Measurements from ENCODE around the gene POFUT2.

Gene POFUT2, protein sequence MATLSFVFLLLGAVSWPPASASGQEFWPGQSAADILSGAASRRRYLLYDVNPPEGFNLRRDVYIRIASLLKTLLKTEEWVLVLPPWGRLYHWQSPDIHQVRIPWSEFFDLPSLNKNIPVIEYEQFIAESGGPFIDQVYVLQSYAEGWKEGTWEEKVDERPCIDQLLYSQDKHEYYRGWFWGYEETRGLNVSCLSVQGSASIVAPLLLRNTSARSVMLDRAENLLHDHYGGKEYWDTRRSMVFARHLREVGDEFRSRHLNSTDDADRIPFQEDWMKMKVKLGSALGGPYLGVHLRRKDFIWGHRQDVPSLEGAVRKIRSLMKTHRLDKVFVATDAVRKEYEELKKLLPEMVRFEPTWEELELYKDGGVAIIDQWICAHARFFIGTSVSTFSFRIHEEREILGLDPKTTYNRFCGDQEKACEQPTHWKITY

DNA sequence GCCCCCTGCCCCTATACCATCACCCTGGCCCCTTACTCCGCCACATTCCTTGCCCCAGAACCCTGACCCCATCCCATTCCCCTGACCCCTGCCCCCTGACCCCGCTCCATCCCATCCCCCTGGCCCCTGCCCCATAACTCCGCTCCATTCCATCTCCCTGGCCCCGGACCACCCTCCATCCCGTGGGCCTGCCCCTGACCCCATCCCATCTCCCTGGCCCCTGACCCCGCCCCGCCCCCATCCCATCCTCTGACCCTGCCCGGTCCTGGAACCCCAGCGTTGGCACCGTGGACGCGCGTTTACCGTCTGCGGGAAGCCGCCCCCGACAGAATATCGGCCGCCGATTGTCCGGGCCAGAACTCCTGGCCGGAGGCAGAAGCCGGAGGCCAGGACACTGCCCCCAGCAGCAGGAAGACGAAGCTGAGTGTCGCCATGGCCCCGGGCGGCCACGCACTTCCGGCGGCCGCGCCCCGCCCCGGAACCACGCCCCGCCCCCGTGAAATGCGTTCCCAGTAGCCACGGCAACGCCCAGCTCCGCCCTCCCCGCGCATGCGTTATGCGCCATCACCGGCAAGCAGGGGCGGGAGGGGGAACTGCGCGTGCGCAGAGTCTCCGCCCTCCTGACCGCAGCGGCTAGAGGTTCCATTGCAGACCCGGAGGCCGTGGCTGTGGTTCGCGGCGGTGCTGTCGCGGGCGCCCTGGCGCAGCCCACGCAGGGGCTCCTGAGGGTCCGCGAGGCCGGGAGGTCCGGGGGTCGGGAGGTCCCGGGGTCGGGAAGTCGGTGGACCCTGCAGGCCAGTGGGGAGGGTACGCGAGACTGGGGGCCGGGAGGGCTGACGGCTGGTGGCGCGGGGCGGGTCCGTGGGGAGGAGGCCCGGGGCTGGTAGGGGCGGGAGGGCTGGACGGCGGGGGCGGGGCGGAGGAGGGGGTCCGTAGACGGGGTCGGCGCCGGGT lies at the start of gene POFUT2:
Gene POFUT2 (minus strand): TSS at position 458 of the 954 bp plus-strand sequence. CDS start 24 bp downstream, at position 434.
- DNase-seq (ENCODE audit: low read depth in 2 of 2): peak; percentile 99

DNA sequence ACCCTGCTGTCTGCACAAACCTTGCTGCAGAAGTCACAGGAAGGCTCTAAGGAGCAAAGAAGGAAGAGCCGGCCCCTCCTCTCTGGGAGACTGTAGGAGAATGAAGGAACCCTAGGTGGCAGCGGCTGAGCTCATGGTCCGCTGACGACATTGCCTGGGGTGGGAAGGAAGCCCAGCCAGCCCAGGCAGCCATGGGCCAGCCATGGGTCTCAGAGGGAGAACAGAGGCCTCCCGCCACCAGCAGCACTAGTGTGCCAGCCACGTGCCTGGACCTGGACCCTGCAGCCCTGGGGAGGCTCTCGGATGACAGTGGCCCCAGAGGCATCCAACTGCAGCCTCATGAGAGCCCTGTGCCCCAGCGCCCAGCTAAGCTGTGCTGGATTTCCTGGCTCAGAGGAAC lies 49.2 kb upstream of the POFUT2 start:
- no peak for DNase-seq (ENCODE audit: low read depth in 2 of 2)

DNA sequence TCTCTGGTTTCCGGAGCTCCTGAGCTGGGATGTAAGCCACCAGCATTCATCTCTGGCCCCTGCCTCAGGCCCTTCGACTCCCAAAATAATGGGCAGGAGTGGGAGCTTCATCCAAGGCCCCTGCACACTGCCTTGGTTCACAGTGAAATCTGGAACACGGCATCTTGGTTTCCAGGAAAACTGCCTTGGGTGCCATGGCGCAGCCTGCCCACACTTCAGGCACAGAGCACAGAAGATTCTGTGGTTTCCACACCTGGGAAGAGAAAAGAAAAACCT lies 48.8 kb upstream of the POFUT2 start:
- DNase-seq (ENCODE audit: low read depth in 2 of 2): no peak

DNA sequence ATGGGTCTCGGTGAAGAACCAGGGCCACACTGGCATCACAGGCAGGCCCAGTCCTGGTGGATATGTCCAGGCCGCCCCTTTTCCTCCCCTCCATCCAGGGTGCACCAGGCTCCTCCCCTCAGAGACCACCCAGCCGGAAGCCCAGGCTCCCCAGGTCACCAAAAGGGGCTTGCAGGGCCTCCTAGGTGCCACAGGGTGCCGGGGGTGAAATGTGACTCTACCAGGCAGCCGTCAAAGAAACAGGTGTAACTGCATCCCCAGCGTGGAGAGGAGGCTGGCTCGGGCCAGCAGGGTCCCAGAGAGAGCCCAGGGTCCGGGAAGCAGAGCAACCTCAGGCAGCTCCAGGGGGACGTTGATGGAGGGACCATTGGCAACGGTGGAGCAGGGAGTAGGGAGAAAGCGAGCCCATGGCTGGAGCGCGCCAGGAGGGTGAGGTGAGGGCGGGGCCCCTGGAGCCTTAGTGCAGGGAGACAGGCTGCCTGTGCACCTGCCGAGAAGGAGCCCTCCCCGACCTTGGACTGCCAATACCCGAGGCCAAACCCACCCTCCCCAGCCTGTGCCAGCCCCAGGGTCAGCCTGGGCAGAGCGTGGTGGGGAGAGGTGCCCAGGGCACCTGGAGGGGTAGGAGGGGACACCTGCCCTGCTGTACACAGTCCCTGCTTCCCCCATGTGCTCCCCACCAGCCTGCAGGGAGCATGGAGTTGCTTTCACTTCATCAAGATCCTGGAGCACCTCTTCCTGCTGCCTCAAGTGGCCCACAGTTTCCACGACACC lies 48.3 kb upstream of the POFUT2 start:
- DNase-seq (ENCODE audit: low read depth in 2 of 2): no peak

DNA sequence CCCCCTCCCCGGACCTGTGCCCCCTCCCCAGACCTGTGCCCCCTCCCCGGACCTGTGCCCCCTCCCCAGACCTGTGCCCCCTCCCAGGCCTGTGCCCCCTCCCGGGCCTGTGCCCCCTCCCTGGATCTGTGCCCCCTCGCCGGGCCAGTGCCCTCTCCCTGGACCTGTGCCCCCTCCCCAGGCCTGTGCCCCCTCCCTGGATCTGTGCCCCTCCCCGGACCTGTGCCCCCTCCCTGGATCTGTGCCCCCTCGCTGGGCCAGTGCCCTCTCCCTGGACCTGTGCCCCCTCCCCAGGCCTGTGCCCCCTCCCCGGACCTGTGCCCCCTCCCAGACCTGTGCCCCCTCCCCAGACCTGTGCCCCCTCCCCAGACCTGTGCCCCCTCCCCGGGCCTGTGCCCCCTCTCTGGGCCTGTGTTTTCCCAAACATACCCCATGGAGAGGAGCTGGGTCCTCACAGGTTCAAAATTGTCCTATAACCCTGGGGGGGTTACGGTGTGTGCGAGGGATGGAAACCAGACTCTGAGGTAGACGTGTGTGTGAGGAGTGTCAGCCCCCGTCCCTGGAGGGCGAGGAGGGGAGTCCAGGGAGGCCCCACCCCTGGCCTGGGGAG lies 47.6 kb upstream of the POFUT2 start:
- DNase-seq (ENCODE audit: low read depth in 2 of 2): no peak

DNA sequence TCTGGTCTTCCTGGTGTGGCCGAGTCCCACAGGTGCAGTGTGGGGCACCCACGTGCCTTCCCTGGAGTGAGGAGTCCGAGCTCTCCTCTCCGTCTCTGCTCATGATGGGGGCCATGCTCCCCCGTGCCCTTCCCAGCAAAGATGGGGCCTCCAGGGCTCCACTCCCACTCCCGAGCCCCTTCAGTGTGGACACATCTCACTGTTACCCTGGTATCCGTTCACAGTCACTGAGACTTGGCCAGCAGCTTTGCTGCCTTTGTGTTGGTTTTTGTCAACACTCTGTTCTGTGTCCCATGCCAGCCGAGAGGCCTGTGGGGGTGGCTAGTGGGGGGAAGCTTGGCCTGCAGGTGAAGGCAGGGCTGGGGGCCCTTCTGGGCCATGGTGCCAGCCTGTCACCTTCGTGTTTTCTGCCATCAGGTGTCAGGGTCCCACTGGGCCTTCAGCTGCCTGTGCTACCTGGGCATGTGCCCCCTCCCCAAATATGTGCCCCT lies 46.9 kb upstream of the POFUT2 start:
- DNase-seq (ENCODE audit: low read depth in 2 of 2): no peak

DNA sequence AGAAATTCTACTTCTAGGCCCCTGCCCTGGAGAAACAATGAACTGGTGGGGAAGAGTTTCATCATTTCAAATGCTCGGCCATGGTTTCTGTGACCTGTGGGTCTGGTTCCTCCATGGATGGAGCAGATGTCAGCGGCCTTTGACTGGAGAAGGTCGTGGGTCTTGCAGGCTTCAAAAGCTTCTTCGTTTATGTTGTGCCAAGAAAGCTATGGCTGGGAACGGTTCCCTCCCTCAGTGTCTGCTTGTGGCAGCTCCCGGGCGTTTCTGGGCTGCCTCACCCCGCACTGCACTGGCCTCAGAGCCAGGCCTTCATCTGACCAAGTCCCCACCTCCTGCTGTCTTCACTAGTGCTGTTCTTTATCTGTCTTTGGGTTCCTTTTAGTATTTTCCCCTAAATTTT lies 46.4 kb upstream of the POFUT2 start:
- DNase-seq (ENCODE audit: low read depth in 2 of 2): no peak

DNA sequence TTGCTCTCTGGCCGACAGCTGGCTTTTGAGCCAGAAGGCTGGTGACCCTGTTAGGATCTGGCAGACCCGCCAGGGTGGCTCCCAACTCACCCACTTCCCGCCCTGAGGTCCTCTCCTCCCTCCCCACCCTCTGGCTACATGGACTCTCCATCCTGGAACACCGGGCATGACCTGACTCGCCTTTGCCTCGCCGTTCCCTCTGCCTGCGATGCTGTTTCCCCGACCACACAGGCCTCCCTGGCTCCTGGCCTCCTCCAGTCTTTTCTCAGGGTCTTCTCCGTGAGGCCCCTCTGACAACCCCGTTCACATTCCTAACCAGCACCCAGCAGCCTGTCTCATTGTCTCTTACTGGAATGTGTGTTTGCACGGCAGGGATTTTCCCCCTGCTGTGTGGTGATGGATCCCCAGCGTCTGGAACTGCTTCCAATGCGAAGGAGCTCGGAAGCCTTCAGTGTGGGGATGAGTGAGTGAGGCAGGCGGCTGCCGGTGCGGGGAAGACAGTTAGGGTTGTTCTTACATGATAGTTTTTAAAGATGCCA lies 46.0 kb upstream of the POFUT2 start:
- DNase-seq (ENCODE audit: low read depth in 2 of 2): no peak

DNA sequence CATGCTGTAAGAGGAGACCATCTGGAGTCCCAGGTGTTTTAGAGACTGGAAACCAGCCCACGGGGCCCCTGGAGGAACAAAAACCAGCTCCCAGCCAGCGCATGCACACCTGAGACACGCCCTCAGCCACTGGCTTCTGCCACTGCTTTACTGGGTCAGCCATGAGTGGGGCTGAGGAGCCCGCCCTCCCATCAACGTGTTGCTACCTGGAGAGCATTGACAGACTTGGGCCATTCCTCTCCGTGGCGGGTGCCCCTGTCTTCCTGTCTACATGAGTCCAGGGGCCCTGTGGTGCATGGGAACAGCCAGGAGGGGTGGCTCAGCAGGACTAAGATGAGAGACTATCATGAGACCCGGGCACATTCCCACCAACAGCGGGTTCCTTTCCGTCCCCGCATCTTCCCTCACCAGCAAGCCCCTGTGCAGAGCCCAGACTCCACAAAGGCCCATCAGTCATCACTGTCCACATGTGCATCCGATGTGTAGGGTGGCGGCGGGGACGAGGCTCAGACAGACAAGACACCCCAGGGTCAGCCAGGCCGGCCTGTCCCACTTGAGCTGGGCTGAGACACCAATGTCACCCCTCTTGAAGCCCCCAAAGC lies 45.4 kb upstream of the POFUT2 start:
- DNase-seq (ENCODE audit: low read depth in 2 of 2): no peak

DNA sequence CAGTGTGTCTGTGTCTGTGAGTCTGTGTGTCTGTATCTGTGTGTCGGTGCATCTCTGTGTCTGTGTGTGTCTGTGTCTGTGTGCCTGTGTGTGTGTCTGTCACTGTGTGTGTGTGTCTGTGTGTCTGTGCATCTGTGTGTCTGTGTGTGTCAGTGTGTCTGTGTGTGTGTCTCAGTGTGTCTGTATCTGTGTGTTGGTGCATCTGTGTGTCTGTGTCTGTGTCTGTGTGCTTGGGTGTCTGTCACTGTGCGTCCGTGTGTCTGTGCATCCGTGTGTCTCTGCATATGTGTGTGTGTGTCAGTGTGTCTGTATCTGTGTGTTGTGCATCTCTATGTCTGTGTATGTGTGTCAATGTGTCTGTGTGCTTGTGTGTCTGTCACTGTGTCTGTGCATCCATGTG lies 44.7 kb upstream of the POFUT2 start:
- no peak for DNase-seq (ENCODE audit: low read depth in 2 of 2)

DNA sequence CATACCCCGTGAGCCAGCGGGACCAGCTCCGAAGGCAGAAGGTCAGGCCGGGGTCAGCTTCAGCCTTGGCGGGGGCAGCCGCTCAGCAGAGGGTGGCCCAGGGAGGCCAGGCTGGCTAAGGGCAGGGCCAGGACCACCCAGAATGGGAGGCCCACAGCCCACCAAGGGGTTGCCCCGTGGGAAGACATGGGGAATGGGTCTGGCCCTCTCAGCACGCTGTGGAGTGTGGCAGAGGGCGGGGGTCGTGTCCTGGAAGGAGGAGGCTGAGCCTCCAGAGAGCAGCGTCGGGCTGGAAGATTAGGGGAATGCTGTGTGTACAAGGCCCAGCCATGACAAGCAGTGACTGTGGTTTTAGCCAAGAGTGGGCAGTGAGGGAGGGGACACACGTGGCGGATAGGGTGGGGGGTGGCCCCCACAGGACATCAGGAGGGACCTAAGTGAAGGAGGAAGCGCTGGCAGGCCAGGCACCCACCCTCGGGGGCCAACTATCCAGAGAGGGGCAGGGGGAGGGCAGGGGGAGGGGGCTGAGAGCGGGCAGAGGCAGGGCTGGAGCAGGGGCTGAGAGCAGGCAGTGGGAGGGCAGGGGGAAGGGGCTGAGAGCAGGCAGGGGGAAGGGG lies 43.9 kb upstream of the POFUT2 start:
- no peak for DNase-seq (ENCODE audit: low read depth in 2 of 2)

DNA sequence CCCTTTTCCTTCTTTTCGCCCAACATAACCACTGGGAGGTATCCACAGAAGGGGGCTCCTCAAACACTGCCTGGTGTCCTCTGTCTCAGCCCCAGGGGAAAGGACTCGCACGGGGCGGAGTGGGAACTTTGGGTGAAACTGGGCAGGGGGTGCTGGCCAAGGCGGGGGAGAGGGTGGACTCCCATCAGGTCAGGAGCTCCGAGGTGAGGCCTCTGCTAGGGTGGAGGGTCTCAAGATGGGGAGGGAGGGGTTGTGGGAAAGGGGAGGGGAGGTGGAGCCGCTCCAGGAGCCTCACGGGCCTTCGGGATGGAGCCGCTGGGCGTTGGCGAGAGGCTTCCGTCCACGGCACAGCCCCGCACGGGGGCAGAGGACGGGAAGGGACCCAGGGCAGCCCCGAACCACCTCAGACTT lies 43.2 kb upstream of the POFUT2 start:
- no peak for DNase-seq (ENCODE audit: low read depth in 2 of 2)

DNA sequence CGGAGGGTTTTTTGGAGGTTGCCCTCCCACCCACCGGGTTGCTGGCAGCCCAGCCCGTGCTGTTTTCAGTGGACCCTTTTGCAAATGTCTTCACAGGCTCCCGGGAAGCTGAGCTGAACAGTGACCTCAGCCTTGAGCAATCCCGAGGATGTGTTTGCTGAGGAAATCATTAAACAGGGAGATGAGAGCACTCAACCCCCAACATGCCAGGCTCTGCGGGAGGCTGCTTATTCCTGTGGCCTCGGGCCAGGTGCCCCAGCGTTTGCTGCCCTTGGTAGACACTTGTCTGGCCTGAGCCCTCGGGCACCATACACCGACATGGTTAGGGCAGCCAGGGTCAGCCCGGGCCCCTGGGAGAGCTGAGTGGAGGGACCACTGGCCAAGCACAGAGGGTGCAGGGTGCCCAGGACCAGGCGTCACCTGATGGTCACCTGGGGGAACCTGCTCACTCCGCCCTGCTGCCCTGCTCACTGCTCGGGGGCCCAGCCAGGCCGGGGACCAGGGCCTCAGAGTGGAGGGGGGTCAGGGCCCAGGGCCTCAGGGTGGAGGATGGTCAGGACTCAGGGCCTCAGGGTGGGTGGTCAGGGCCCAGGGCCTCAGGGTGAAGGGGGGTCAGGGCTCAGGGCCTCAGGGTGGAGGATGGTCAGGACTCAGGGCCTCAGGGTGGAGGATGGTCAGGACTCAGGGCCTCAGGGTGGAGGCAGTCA lies 42.5 kb upstream of the POFUT2 start:
- no peak for DNase-seq (ENCODE audit: low read depth in 2 of 2)

DNA sequence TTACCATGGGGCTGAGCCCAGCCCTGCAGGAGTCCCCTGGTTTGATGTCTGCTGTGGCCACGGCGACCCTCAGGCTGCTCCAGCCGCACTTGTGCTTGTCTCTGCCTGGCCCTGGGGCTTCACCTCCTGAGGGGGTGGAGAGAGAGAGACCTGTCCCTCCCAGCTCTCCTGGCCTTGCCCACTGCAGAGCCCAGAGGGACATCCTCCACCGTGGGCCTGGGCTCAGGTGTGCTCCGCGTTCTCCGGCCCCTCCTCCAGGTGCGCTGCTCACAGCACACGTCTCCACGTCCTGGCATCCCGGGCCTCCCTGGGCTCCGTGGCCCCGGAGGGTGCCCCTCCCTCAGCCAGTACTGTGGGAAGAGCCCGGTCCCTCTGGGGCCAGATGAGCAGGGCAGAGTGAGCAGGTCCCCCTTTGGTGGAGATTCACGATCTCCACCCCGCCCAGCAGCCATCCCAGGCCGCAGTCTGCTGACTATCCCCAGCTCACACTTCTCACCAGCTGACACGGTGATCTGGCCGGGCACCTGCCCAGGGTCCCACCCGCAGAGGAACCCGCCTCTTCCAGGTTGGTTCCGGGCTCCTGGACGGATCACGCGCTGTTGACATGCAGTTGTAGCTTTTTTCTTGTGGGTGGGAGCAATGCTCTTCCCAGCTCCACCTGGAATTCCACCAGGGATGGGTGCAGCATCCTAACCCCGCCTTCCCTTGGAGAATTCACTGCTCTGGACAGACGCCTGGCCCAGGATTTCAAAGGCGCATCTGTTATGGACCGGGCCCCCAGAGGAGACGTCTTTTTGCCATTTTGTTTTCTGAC lies 41.8 kb upstream of the POFUT2 start:
- no peak for DNase-seq (ENCODE audit: low read depth in 2 of 2)

DNA sequence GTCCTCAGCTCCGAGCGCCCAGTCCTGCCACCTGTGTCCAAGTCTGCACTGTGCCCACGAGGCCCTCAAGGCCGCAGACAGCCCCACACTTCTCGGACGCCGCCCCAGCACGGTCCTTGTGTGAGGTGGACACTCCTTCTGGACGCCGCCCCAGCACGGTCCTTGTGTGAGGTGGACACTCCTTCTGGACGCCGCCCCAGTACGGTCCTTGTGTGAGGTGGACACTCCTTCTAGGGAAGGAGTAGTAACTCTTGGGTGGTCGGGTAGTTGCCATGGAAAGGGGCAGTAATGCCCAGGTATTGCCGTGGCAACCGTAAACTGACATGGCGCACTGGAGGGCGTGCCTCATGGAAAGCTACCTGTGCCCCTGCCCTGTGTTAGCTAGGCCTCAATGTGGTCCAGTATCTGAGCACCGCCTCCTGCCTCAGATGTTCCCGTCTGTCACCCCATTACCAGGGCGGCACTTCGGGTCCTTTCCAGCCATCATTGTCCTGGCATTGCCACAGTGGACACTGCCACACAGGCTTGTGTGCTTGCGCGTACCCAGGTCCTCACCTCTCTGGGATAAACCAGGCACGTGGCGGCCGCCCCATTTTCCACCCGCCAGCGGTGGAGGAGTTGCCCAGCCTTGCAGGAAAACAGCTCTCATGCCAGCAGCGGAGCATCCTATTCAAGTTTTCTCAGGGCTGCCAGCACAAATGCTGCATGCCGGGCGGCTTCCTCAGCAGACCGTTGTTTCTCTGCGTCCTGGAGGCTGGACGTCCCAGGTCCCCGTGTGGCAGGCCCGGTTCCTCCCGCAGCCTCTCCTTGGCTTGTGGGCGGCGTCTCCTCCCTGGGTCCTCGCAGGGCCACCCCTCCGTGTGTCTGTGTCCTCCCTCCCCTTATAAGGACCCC lies 40.8 kb upstream of the POFUT2 start:
- no peak for DNase-seq (ENCODE audit: low read depth in 2 of 2)

DNA sequence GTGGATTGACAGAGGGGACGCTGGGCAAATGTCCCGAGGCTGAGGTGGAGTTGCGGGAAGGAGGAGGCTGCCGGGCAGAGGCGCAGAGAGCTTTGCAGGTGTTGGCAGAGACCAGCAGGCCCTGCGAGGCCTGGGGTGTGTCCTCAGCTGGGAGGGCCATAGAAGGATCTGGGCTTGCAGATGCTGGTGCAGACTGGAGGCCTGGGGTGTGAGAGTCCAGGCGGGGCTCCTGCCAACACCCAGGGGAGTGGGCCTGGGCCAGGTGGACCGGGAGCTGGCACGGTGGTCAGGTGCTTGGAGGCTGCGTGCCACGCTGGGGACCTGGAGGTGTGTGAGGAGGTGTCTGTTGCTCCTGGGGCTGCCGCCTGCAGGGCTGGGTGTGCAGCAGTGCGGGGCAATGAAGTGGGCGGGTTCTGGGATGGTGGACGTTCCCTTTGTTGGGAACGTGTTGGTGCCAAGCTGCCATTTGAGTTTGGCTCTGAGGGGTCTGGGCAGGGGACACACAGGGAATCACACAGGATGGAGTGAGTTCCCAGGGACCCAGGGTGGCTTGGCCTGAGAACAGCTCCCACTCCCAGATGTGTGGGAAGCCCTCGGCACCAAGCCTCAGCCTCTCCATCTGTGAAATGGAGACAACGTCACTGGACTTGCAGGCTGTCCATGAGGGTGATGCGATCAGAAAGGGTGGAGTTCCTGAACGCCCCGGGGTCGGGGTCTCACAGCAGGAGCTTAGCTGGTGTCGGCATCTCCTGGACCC lies 39.9 kb upstream of the POFUT2 start:
- no peak for DNase-seq (ENCODE audit: low read depth in 2 of 2)

DNA sequence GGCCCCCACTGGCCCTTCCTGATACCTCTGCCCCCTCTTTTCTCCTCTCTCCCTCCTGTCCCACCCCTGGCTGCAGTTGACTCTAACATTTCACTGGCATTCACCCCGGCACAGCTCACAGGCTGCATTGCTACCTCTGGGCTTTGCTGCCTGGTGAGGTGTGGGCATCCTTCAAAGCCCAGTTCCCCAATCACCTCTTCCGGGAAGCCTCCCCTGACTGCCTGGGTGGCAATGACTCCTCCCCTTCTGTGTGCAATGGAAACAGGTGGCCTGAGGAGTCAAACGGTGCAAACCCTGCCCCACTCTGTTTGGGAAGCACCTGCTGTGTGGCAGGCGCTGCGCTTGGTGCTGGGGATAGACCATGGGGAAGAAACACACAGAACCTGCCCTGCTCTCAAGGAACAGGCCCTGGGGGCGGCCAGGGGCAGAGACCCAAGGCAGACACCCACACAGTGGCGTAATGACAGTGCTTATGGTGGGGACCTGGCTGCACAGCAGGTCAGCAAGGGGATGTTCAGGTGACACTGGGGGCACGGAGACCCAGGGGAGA lies 39.3 kb upstream of the POFUT2 start:
- DNase-seq (ENCODE audit: low read depth in 2 of 2): no peak
